ENCODE results near the gene HDAC1.

HDAC1 gene

DNA sequence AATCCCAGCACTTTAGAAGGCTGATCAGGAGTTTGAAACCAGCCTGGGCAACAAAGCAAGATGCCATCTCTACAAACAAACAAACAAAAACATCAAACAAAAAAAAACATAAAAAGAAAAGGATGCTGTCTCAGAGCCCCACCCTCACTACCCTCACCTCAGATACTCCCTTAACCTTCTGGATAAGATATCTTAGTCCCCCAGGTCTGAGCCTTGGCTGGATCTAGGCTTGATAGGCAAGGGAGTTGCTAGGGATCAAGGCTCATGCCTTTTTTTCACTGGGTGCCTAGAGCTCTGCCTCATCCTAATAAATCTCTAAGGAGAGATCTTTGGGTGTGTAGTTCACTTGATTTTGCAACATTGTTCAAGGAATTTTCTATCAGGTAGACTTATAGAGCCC, 7.4 kb downstream of the HDAC1 start:
- Histone ChIP-seq H4K8ac (ENCODE audit: low read depth, low read length) (no peak overlapping the region), H3K27me3 (ENCODE audit: insufficient read depth, low read length, poor library complexity) (no peaks in the 10 kb centered on the region), H3K56ac (ENCODE audit: low read length) (no peak overlapping the region), H3K79me2 (ENCODE audit: control insufficient read depth, insufficient read depth, low read length) (peaks cover 4% of the 10 kb centered on the region), H3K23ac (ENCODE audit: low read length) (no peak overlapping the region), H3K4me1 (ENCODE audit: control insufficient read depth, low read depth, low read length) (peaks cover 2% of the 10 kb centered on the region), H3K27ac (ENCODE audit: low read depth, low read length) (no peak overlapping the region), H2BK120ac (ENCODE audit: low read depth, low read length) (no peak overlapping the region), H2AK5ac (ENCODE audit: low read length) (no peak overlapping the region), H4K5ac (ENCODE audit: low read length) (no peak overlapping the region), H3K4ac (ENCODE audit: low read depth, low read length) (no peak overlapping the region), H3K9ac (ENCODE audit: low read length) (no peak overlapping the region), H3K18ac (ENCODE audit: low read length) (no peak overlapping the region), H3K36me3 (ENCODE audit: control insufficient read depth, insufficient read depth, low read length) (peaks cover 4% of the 10 kb centered on the region), H3K4me2 (ENCODE audit: low read length) (no peak overlapping the region), H3K79me1 (ENCODE audit: low read length) (peaks cover 10% of the 10 kb centered on the region), H2BK15ac (replicated peaks; ENCODE audit: low read depth) (no peak overlapping the region), H3K4me3 (ENCODE audit: low read length) (no peak overlapping the region), H2BK5ac (ENCODE audit: low read length) (no peak overlapping the region)
- DNase-seq, result no peak

DNA sequence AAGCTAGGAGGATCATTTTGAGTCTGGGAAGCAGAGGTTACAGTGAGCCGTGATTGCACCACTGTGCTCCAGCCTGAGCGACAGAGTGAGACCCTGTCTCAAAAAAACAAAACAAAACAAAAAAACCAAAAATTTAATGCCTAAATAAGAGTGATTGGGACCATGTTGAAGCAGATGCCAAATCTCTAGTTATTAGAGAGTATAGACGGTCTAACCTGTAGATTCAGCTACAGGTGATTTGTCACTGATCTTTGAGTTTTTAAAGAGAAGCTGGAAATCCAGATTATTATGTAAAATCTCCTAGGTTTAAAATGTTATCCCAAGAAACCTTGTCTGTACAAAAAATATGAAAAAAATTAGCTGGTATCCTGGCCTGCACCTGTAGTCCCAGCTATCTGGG, 11.5 kb downstream of the HDAC1 start:
- peaks cover 4% of the 10 kb centered on the region for H3K36me3 ChIP-seq (ENCODE audit: control insufficient read depth, insufficient read depth, low read length)
- no peak for DNase-seq
- no peak overlapping the region for H3K4ac ChIP-seq (ENCODE audit: low read depth, low read length)
- H2BK15ac ChIP-seq (replicated peaks; ENCODE audit: low read depth), result no peak overlapping the region
- no peak overlapping the region for H2BK120ac ChIP-seq (ENCODE audit: low read depth, low read length)
- H3K23ac ChIP-seq (ENCODE audit: low read length), result no peak overlapping the region
- H3K4me1 ChIP-seq (ENCODE audit: control insufficient read depth, low read depth, low read length), result peaks cover 2% of the 10 kb centered on the region
- H3K4me3 ChIP-seq (ENCODE audit: low read length), result no peak overlapping the region
- H3K9ac ChIP-seq (ENCODE audit: low read length), result no peak overlapping the region
- H2AK5ac ChIP-seq (ENCODE audit: low read length), result no peak overlapping the region
- no peak overlapping the region for H4K5ac ChIP-seq (ENCODE audit: low read length)
- H3K56ac ChIP-seq (ENCODE audit: low read length), result no peak overlapping the region
- H2BK5ac ChIP-seq (ENCODE audit: low read length), result no peak overlapping the region
- H3K79me1 ChIP-seq (ENCODE audit: low read length), result peaks cover 2% of the 10 kb centered on the region
- H3K18ac ChIP-seq (ENCODE audit: low read length), result no peak overlapping the region
- H3K27ac ChIP-seq (ENCODE audit: low read depth, low read length), result no peak overlapping the region
- no peak overlapping the region for H4K8ac ChIP-seq (ENCODE audit: low read depth, low read length)
- no CpG with 5 or more reads among the region's 3 CpGs for WGBS (ENCODE audit: extremely low coverage, insufficient coverage, low lambda C conversion rate)
- no peaks in the 10 kb centered on the region for H3K79me2 ChIP-seq (ENCODE audit: control insufficient read depth, insufficient read depth, low read length)
- H3K4me2 ChIP-seq (ENCODE audit: low read length), result no peak overlapping the region
- H3K27me3 ChIP-seq (ENCODE audit: insufficient read depth, low read length, poor library complexity), result no peaks in the 10 kb centered on the region

DNA sequence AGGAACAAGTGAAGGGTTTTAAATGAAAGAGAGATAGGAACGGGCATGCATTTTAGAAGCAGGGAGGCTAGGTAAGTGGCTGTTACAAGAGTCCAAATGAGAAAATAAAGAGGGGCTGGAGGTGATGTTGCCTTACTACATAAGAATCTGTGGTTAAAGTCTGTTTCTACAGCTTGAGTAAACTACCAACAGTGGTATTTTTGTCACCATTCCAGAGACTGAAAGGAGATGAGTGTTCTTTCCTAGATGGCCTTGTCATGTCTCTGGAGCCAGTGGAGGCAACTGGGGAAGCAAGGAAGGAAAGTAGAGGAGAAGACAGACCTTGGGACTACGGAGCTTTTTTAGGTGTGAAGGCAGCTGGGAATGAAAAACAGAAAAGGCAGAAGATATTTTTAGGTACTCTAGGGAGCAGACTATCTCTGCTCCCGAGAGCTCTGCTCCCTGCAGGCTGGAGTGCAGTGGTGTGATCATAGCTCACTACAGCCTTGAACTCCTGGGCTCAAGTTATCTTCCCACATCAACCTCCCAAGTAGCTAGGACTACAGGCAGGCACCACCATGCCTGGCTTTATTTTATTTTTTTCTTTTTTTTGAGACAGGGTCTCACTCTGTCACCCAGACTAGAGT, 12.2 kb downstream of the HDAC1 start:
- Histone ChIP-seq H3K79me1 (ENCODE audit: low read length) (peaks cover 2% of the 10 kb centered on the region), H3K4ac (ENCODE audit: low read depth, low read length) (no peak overlapping the region), H3K36me3 (ENCODE audit: control insufficient read depth, insufficient read depth, low read length) (peaks cover 4% of the 10 kb centered on the region), H4K5ac (ENCODE audit: low read length) (no peak overlapping the region), H3K9ac (ENCODE audit: low read length) (no peak overlapping the region), H3K27ac (ENCODE audit: low read depth, low read length) (no peak overlapping the region), H2AK5ac (ENCODE audit: low read length) (no peak overlapping the region), H3K4me2 (ENCODE audit: low read length) (no peak overlapping the region), H2BK120ac (ENCODE audit: low read depth, low read length) (no peak overlapping the region), H3K18ac (ENCODE audit: low read length) (no peak overlapping the region), H3K27me3 (ENCODE audit: insufficient read depth, low read length, poor library complexity) (no peaks in the 10 kb centered on the region), H2BK5ac (ENCODE audit: low read length) (no peak overlapping the region), H3K79me2 (ENCODE audit: control insufficient read depth, insufficient read depth, low read length) (no peaks in the 10 kb centered on the region), H3K4me3 (ENCODE audit: low read length) (no peak overlapping the region), H2BK15ac (replicated peaks; ENCODE audit: low read depth) (no peak overlapping the region), H3K56ac (ENCODE audit: low read length) (no peak overlapping the region), H3K23ac (ENCODE audit: low read length) (no peak overlapping the region), H3K4me1 (ENCODE audit: control insufficient read depth, low read depth, low read length) (peaks cover 2% of the 10 kb centered on the region), H4K8ac (ENCODE audit: low read depth, low read length) (no peak overlapping the region)
- no CpG with 5 or more reads among the region's 3 CpGs for WGBS (ENCODE audit: extremely low coverage, insufficient coverage, low lambda C conversion rate)
- no peak for DNase-seq

DNA sequence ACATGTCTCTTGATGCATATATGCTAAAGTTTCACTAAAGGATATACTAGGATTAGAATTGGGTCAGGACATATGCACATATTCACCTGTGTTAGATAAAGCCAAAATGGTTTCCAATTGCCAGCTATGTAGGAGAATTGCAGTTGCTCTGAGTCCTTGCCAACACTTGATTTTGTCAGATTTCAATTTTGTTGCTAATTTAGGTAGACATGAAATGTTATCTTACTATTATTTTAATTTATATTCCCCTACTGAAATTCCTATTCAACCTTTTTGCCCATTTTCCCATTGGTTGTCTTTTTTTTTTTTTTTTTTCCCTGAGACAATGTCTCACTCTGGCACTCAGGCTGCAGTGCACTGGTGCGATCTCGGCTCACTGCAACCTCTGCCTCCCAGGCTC, 13.4 kb downstream of the HDAC1 start:
- no CpG with 5 or more reads among the region's 2 CpGs for WGBS (ENCODE audit: extremely low coverage, insufficient coverage, low lambda C conversion rate)
- no peak overlapping the region for H3K9ac ChIP-seq (ENCODE audit: low read length)
- H3K4me2 ChIP-seq (ENCODE audit: low read length), result no peak overlapping the region
- peaks cover 2% of the 10 kb centered on the region for H3K4me1 ChIP-seq (ENCODE audit: control insufficient read depth, low read depth, low read length)
- no peak overlapping the region for H3K18ac ChIP-seq (ENCODE audit: low read length)
- H3K79me2 ChIP-seq (ENCODE audit: control insufficient read depth, insufficient read depth, low read length), result no peaks in the 10 kb centered on the region
- no peak overlapping the region for H3K4me3 ChIP-seq (ENCODE audit: low read length)
- H3K36me3 ChIP-seq (ENCODE audit: control insufficient read depth, insufficient read depth, low read length), result peaks cover 4% of the 10 kb centered on the region
- H3K27ac ChIP-seq (ENCODE audit: low read depth, low read length), result no peak overlapping the region
- H3K27me3 ChIP-seq (ENCODE audit: insufficient read depth, low read length, poor library complexity), result no peaks in the 10 kb centered on the region
- H3K23ac ChIP-seq (ENCODE audit: low read length), result no peak overlapping the region
- H4K8ac ChIP-seq (ENCODE audit: low read depth, low read length), result no peak overlapping the region
- no peak overlapping the region for H3K4ac ChIP-seq (ENCODE audit: low read depth, low read length)
- no peak overlapping the region for H2BK120ac ChIP-seq (ENCODE audit: low read depth, low read length)
- peaks cover 3% of the 10 kb centered on the region for H3K79me1 ChIP-seq (ENCODE audit: low read length)
- no peak overlapping the region for H2AK5ac ChIP-seq (ENCODE audit: low read length)
- H2BK5ac ChIP-seq (ENCODE audit: low read length), result no peak overlapping the region
- no peak overlapping the region for H2BK15ac ChIP-seq (replicated peaks; ENCODE audit: low read depth)
- H4K5ac ChIP-seq (ENCODE audit: low read length), result no peak overlapping the region
- H3K56ac ChIP-seq (ENCODE audit: low read length), result no peak overlapping the region
- DNase-seq, result no peak

DNA sequence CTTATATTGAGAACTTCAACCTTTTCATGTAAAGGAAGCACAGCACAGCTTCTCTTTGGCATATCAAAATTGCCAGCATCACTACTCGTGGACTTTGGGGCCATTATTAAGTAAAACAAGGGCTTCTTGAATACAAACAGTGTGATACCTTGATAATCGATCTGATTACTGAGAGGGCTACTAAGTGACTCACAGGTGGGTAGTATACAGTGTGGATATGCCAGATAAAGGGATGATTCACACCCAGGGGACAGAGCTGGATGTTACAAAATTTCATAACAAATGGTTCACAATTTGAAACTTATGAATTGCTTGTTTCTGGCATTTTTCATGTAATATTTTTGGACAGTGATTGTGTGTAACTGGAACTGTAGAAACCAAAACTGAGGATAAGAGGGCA, 15.4 kb downstream of the HDAC1 start:
- Histone ChIP-seq H3K23ac (ENCODE audit: low read length) (no peak overlapping the region), H3K4me2 (ENCODE audit: low read length) (no peak overlapping the region), H2BK15ac (replicated peaks; ENCODE audit: low read depth) (no peak overlapping the region), H3K27ac (ENCODE audit: low read depth, low read length) (no peak overlapping the region), H3K79me2 (ENCODE audit: control insufficient read depth, insufficient read depth, low read length) (no peaks in the 10 kb centered on the region), H3K9ac (ENCODE audit: low read length) (no peak overlapping the region), H3K27me3 (ENCODE audit: insufficient read depth, low read length, poor library complexity) (no peaks in the 10 kb centered on the region), H3K4me1 (ENCODE audit: control insufficient read depth, low read depth, low read length) (no peaks in the 10 kb centered on the region), H2BK120ac (ENCODE audit: low read depth, low read length) (no peak overlapping the region), H4K5ac (ENCODE audit: low read length) (no peak overlapping the region), H3K4ac (ENCODE audit: low read depth, low read length) (no peak overlapping the region), H2BK5ac (ENCODE audit: low read length) (no peak overlapping the region), H3K36me3 (ENCODE audit: control insufficient read depth, insufficient read depth, low read length) (peaks cover 4% of the 10 kb centered on the region), H3K56ac (ENCODE audit: low read length) (no peak overlapping the region), H3K18ac (ENCODE audit: low read length) (no peak overlapping the region), H3K79me1 (ENCODE audit: low read length) (peaks cover 1% of the 10 kb centered on the region), H2AK5ac (ENCODE audit: low read length) (no peak overlapping the region), H4K8ac (ENCODE audit: low read depth, low read length) (no peak overlapping the region), H3K4me3 (ENCODE audit: low read length) (no peak overlapping the region)
- no peak for DNase-seq
- no CpG with 5 or more reads among the region's 2 CpGs for WGBS (ENCODE audit: extremely low coverage, insufficient coverage, low lambda C conversion rate)

DNA sequence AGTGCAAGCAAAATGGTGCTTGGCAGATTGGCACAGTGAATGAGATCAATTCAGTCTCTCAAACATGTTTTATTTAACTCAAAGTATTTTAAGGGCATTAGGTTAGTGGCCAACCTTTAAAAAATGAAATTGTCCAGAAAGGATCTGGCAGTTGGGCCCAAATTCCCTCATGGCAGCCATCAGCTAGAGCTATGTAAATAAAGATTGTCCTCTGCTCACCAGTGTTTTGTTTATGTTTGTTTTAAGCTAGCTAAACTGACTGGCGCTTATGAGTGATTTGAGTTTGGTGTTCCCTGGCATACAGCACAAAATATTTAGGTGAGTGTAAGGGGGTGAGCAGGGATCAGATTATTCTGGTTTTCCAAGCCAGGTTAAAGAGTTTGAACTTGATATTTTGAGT, 18.1 kb downstream of the HDAC1 start:
- DNase-seq, result no peak
- Histone ChIP-seq H3K36me3 (ENCODE audit: control insufficient read depth, insufficient read depth, low read length) (no peaks in the 10 kb centered on the region), H4K8ac (ENCODE audit: low read depth, low read length) (no peak overlapping the region), H3K27me3 (ENCODE audit: insufficient read depth, low read length, poor library complexity) (no peaks in the 10 kb centered on the region), H3K4me1 (ENCODE audit: control insufficient read depth, low read depth, low read length) (no peaks in the 10 kb centered on the region), H4K5ac (ENCODE audit: low read length) (no peak overlapping the region), H3K23ac (ENCODE audit: low read length) (no peak overlapping the region), H3K56ac (ENCODE audit: low read length) (no peak overlapping the region), H2BK5ac (ENCODE audit: low read length) (no peak overlapping the region), H3K79me2 (ENCODE audit: control insufficient read depth, insufficient read depth, low read length) (no peaks in the 10 kb centered on the region), H3K79me1 (ENCODE audit: low read length) (peaks cover 1% of the 10 kb centered on the region), H2AK5ac (ENCODE audit: low read length) (no peak overlapping the region), H3K4me3 (ENCODE audit: low read length) (no peak overlapping the region), H3K9ac (ENCODE audit: low read length) (no peak overlapping the region), H2BK15ac (replicated peaks; ENCODE audit: low read depth) (no peak overlapping the region), H2BK120ac (ENCODE audit: low read depth, low read length) (no peak overlapping the region), H3K18ac (ENCODE audit: low read length) (no peak overlapping the region), H3K4me2 (ENCODE audit: low read length) (no peak overlapping the region), H3K4ac (ENCODE audit: low read depth, low read length) (no peak overlapping the region), H3K27ac (ENCODE audit: low read depth, low read length) (no peak overlapping the region)
- no CpG with 5 or more reads among the region's 1 CpG for WGBS (ENCODE audit: extremely low coverage, insufficient coverage, low lambda C conversion rate)
